Cardiac septum (tissue), 1 donor: ENCODE results near the gene TRMU. TPM values are rescaled to one million over a fixed set of nuclear protein-coding genes. Genes with fewer than 3 reads are reported as not detected.

Experiments used
- DNase-seq: peaks from one replicate; pipeline ENCODE4 v3.0.0-alpha.2; 2020; ENCODE audit warnings: low spot score
- intact Hi-C: fragments of 100-400 bp; cut with DNase I; formaldehyde crosslinking; loops from one replicate; pipeline ENCODE4 v1.14.0; 2022
- total RNA-seq: library from RNA; stranded (reverse); fragmentation: NEBNext Ultra II Directional; extraction: Animal tissue kit (Norgen Biotek cat#: 25700); gene quantifications from one replicate; pipeline ENCODE4 v1.2.1, GENCODE V29; 2021
- donor health status: DM: no; HTN: no; CAD: no.

TRMU gene
- total RNA-seq, 1 donor from 2014 or later = 34.7 TPM

GRCh38 chr22:46328797-46329196 lies 6.7 kb upstream of the TRMU start:
- DNase-seq = no peak
- intact Hi-C loops = no loop called here

- intact Hi-C loops = no loop called here
- no peak for DNase-seq
Measured at GRCh38 chr22:46329616-46330015, 5.9 kb upstream of the TRMU start.

GRCh38 chr22:46330426-46330825 lies 5.1 kb upstream of the TRMU start:
- no peak for DNase-seq
- intact Hi-C loops = no loop called here

- intact Hi-C loops = no loop called here
- no peak for DNase-seq
Measured at GRCh38 chr22:46331496-46331895, 4.0 kb upstream of the TRMU start.

GRCh38 chr22:46336119-46337078 lies 885 bp downstream of the TRMU start:
- intact Hi-C loops = no loop called here
- no peak for DNase-seq

DNA sequence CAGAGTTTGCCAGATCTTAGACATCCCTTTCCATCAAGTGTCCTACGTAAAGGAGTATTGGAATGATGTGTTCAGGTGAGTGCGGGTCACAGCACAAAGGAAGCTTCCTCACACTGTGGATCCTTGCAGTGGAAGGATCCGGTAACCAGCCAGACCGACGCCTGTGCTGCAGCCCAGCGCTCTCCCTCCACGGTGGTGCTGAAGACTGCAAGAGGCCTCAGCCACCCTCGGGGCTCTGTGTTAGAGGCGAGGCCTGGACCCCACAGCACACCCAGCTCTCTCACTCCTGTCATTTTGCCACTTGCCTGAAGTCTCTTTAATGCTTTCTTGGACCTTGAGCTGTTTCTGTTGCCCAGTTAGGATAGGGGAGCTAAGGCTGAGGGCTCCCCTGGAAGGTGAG lies 2.4 kb downstream of the TRMU start:
- no peak for DNase-seq
- intact Hi-C loops = no loop called here

- no peak for DNase-seq
- intact Hi-C loops = no loop called here
Measured at GRCh38 chr22:46338636-46339035, 3.1 kb downstream of the TRMU start.

DNA sequence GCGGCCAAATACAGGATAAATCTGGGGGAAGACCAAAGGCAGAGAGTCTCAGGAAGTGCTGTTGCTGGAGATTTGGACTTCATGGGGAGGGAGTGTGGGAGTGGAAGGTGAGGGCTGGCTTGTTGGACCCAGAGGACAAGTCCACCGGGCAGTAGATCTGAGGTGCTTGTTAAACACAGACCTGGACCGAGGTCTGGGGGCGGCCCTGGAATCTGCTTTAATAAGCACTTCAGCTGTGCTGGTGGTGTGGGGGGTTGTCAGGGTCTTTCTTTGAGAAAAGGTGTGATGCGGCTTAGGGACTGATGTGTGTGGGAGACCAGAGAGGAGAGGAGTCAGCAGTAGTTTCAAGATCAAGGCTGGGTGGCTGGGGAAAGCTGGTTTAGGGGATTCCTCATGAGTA lies 4.4 kb downstream of the TRMU start:
- intact Hi-C loops = loop anchor here (10.0 kb wide), 1 partner anchor 425 kb away; the partner anchor contains the start of gene TBC1D22A
- DNase-seq = no peak

DNA sequence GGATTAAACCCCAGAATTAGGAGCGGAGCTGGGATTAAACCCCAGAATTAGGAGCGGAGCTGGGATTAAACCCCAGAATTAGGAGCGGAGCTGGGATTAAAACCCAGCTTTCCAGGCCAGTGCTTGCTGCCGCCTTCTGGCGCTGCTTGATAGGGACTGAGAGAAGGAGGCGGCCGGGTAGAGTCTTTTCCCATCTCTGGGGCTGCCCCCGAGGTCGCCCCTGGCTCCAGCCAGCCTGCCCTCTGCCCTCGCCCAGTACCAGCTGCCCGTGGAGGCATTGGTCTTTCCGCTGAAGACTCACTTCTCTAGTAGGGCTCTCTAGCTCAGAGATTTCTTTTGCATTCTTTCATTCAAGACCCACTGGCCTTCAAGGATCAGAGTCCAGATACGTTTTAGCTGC lies 5.2 kb downstream of the TRMU start:
- DNase-seq = no peak
- intact Hi-C loops = loop anchor here (10.0 kb wide), 1 partner anchor 424 kb away; the partner anchor contains the start of gene TBC1D22A

DNA sequence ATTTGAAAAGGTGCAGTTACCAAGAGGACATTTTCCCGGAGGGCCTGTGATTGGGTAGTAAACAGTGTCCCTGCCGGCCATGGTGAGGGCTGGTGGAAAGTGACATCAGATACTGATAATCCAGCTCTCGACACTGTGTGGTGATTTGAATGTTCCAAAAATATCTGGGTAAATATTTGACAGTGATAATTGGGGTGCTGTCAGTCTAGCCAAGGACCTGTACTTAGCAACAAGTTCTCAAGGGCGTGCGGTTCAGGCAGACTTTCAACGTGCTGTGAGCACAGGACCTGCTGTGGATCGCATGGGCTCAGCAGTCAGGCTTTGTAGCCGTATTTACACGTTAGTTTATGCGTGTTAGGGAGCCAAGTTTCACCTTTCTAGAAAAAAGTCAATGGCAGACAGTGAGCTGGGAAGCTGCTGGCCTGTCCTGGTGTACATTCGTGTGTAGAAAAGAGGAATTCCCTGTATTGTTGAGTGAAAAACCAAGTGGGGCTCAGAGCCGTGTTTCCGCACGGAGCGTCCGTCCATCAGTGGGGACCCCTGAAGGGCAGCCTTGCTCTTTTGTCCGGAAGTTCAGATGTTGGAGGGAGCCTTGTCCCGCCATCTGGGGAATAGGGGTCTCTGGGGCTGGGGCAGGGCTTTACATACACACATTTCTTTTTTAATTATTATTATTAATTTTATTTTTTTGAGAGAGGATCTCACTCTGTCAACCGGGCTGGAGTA lies 11.3 kb downstream of the TRMU start:
- intact Hi-C loops = loop anchor here (10.0 kb wide), 1 partner anchor 418 kb away; the partner anchor contains the start of gene TBC1D22A
- no peak for DNase-seq

GRCh38 chr22:46347646-46348045 lies 12.1 kb downstream of the TRMU start:
- DNase-seq = no peak
- intact Hi-C loops = loop anchor here (10.0 kb wide), 1 partner anchor 417 kb away; the partner anchor contains the start of gene TBC1D22A

GRCh38 chr22:46348099-46348695 lies 12.7 kb downstream of the TRMU start:
- no peak for DNase-seq
- intact Hi-C loops = loop anchor here (10.0 kb wide), 1 partner anchor 417 kb away; the partner anchor contains the start of gene TBC1D22A

- intact Hi-C loops = loop anchor here (10.0 kb wide), 1 partner anchor 416 kb away; the partner anchor contains the start of gene TBC1D22A
- DNase-seq = no peak
Measured at GRCh38 chr22:46349238-46349637, 13.7 kb downstream of the TRMU start.

DNA sequence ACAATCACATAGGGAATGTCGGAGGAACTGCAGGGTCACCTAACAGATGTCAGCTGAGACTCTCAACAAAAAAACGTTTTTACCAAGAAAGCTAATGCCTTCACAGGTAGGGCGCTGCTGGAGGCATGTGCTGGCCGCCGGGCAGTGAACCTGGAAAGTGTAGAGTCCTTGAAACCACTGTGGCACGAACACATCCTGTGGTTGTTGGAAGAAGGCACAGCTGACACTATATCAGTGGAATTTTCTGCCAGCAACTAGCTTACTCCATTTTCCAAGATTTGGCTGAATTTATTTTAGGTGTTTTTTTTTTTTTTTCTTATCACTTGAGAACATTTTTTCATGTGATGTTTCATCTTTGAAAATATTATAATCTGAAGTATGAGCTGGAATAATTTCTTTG lies 14.2 kb downstream of the TRMU start:
- DNase-seq = no peak
- intact Hi-C loops = loop anchor here (10.0 kb wide), 1 partner anchor 415 kb away; the partner anchor contains the start of gene TBC1D22A

- intact Hi-C loops = no loop called here
- DNase-seq = no peak
Measured at GRCh38 chr22:46350121-46350520, 14.6 kb downstream of the TRMU start.

- intact Hi-C loops = no loop called here
- no peak for DNase-seq
Measured at GRCh38 chr22:46350646-46351045, 15.1 kb downstream of the TRMU start.

- intact Hi-C loops = no loop called here
- no peak for DNase-seq
Measured at GRCh38 chr22:46351131-46351735, 15.7 kb downstream of the TRMU start.

DNA sequence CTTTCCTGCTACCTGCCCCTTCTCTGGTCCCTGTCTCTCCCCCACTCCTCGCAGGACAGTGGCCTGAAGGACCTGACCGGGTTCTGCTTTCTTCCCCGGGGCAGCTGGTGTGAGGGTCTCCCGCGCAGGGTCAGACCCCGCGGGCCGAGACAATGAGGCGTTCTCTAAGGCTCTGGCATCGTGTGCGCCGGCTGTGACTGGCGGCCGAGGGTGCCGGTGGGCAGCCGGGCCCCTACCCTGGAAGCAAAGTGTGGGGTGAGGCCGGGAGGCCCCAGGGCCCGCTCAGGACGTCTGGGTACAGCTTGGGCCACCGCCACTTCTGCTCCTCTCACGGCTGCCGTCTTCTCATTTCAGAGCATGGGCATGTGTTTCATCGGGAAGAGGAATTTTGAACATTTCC lies 16.3 kb downstream of the TRMU start:
- intact Hi-C loops = no loop called here
- DNase-seq = no peak

GRCh38 chr22:46352276-46352675 lies 16.8 kb downstream of the TRMU start:
- intact Hi-C loops = no loop called here
- DNase-seq = no peak
